Measurements from ENCODE around the gene MYO1B. TPM values are rescaled to one million over a fixed set of nuclear protein-coding genes. Genes with fewer than 3 reads are reported as not detected.

MYO1B gene
- total RNA-seq, 1 donor from 2014 or later: 18.9 TPM

- intact Hi-C loops (cut with DNase I): no loop called here
- DNase-seq (ENCODE audit: missing footprints): no peak
- ATAC-seq: no peak
These were observed 88.7 kb downstream of the MYO1B start for GRCh38 chr2:191333911-191334357.

DNA sequence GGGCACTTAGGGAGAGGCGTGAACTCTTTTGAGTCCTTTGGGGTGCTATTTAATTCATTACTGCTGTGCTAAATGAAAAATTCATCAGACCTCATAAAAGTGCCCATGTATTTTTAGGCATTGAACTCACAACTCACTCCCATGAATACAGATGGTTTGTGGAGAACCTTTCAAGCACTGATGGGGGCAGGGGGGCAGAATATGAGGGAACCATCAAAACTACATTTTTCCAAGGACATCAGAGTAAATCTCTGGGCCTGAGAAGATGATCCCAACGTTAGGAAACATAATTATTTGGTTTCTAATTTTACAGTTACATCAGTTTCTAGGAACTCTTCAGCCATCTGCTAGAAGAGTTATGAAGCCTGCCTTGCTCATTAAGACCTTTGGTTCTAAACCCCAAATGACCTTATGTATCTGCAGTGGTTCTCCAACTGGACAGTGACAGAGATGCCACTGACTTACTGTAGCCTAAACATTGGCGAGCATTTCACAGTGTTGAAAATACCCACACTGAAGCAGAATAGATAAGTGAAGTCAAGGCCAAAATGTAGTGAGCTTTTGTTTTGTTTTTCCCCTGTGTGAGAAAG is 90.8 kb downstream of the MYO1B start:
- no peak for DNase-seq (ENCODE audit: missing footprints)
- ATAC-seq: peak; percentile 59
- intact Hi-C loops (cut with DNase I): no loop called here

DNA sequence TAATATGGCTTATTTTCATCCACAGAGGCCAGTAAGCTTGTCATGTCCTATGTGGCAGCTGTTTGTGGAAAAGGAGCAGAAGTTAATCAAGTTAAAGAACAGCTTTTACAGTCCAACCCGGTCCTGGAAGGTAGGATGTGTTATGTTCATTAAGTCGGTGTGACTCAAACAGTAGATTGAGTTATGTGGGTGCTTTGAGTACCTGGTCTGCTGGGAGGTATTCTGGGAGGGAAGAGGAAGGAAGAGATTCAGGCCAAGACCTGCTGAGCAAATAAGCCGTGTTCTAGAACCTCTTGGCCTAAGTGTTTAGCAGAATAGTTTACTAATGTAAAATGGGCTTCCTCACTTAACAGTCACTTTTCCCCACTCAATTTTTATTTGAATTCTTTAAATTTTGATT is 96.2 kb downstream of the MYO1B start:
- intact Hi-C loops (cut with DNase I): no loop called here
- DNase-seq (ENCODE audit: missing footprints): no peak
- no peak for ATAC-seq

DNA sequence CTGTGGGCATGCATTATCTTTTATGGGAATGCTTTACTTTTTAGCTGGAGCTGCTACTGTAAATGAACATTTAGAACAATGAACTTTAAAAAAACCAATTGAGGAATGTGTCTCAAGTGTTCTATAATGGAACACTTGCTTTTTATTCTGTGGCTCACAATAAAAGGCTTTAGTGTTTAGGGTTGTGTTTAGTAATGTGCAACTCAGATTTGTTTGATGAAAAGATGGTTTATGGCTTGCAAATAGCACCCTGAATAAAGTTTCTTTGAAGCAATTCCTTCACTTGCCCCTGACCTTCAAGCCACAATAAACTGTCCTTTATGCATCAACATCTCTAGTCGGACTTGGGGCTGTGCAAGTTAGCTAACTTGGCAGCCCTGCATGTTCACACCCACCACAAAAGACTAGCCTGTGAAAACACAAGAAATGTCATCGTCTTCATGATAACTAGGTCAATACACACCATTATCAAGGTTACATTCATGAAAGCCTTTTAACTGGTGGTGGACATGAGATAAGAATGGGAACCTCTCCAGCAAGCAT is 98.7 kb downstream of the MYO1B start:
- DNase-seq (ENCODE audit: missing footprints): no peak
- no peak for ATAC-seq
- intact Hi-C loops (cut with DNase I): no loop called here

- ATAC-seq (no peak), DNase-seq (ENCODE audit: missing footprints) (no peak)
- intact Hi-C loops (cut with DNase I): no loop called here
These were observed 100.6 kb downstream of the MYO1B start for GRCh38 chr2:191345788-191346187.

- intact Hi-C loops (cut with DNase I): no loop called here
- ATAC-seq (no peak), DNase-seq (ENCODE audit: missing footprints) (no peak)
These were observed 102.0 kb downstream of the MYO1B start for GRCh38 chr2:191347154-191347553.

DNA sequence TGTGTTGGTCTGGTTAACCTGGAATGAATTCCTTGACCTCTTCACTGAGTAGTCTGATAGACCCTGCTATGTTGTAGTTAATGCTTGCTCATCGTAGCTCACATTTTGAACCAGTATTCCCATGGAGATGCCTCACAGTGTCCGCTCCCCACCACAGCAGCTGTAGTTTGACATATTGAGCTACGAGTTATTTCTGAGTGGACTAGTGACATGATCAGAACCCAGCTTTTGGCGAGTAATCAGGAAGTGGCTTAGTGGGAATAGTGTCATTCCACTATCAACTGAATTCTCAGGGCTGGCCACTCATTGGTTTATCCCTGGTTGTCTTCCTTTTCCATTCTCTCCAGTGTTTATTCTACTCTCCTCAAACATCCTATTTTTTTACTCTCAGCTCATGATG is 102.7 kb downstream of the MYO1B start:
- DNase-seq (ENCODE audit: missing footprints) (no peak), ATAC-seq (no peak)
- intact Hi-C loops (cut with DNase I): no loop called here

DNA sequence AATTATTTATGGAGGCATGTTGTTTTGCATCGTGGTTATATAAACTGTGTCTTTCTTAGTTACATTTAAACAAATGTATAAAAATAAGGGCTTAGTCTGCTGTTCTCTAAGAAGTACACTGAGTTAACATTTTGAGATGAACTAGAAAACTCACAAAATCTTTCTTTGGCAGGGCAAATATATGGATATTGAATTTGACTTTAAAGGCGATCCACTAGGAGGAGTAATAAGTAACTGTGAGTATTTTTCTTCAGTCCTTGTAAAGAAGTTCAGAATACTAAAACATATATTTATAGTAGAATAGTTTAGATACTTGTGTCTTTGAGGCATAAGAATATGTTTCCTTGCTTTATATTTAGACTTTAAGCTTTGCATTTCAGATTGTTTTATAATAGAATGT is 104.8 kb downstream of the MYO1B start:
- intact Hi-C loops (cut with DNase I): no loop called here
- DNase-seq (ENCODE audit: missing footprints) (no peak), ATAC-seq (no peak)

DNA sequence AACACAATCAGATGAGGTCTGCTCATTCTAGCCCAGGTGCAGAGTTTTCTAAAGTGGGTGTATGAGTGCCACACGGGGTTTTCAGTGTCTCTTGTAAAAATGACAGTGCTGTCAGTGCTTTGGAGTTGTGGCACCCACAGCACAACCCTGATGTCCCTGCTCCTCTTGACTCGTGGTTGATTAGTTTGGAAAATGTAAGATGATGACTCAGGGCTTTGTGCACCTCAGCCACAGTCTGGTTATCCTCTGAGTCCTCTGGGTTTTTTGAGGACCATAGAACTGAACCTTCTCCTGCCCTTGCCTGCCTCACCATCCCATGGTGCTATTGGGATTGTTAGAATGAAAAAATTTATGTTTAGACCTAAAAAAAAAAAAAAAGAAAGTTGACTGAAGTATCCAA is 105.6 kb downstream of the MYO1B start:
- intact Hi-C loops (cut with DNase I): no loop called here
- DNase-seq (ENCODE audit: missing footprints) (no peak), ATAC-seq (no peak)

DNA sequence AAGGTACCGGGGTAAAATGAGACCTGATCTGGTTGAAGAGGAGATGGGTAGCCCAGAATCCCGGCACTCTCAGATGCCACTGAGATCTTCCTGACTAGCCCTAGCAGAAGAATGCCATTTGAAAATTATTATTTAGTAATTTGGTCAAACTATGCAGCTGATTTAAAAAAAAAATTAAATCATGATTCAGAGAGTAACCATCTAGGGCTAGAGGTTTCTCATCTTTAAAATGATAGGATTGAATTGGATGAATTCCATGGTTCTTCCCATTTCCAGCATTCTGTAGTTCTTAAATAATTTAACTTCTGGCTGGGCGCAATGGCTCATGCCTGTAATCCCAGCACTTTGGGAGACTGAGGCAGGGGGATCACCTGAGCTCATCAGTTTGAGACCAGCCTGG is 106.1 kb downstream of the MYO1B start:
- no peak for ATAC-seq
- intact Hi-C loops (cut with DNase I): no loop called here
- DNase-seq (ENCODE audit: missing footprints): no peak

- intact Hi-C loops (cut with DNase I): no loop called here
- DNase-seq (ENCODE audit: missing footprints): no peak
- no peak for ATAC-seq
These were observed 106.7 kb downstream of the MYO1B start for GRCh38 chr2:191351921-191352320.

- intact Hi-C loops (cut with DNase I): no loop called here
- no peak for ATAC-seq
- no peak for DNase-seq (ENCODE audit: missing footprints)
These were observed 107.3 kb downstream of the MYO1B start for GRCh38 chr2:191352536-191352935.

DNA sequence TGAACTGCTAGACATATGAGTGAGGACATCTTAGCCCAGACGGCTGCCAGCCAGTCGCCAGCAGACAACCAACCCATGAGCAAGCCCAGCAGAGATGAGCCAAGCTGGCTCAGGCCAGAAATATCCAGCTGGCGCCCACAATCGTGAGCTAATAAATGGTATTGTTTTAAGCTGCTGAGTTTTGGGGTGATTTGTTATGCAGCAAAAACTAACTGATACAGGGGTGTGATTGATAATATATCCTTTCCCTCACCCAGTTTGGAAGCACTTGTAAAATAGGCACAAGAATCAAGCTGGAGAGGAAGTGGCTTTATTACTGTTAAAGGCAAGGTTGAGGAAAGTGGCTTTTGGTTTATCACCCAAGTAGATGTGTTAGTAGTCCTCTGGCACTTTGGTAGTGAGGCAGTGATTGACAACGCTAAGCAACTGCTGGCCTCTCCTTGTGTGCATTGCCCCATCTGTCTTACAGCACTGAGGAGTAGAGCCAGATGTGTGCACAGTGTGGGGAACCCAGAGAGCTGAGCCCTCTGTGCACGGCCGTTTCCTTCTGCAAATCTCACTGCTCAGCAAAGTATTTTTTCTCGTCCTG is 110.1 kb downstream of the MYO1B start:
- ATAC-seq: no peak
- no peak for DNase-seq (ENCODE audit: missing footprints)
- intact Hi-C loops (cut with DNase I): no loop called here

DNA sequence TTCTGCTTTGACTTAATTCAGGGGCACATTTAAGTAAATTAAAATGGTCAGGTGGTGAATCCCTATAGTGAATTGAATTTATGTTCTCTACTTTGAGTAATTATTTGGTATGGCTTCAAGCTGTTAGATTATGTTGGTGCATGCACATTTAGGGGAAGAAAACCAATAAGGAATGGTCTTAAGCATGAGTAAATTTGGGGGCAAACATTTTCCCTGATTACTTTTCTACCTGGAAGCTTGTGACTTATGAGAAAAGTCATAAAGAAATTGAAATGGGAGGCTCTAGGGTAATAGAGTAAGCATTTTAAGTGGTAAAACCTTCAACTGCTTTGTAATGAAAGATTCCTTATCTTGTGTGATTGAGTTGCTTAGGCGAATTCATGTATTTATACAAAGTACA is 112.5 kb downstream of the MYO1B start:
- ATAC-seq (no peak), DNase-seq (ENCODE audit: missing footprints) (no peak)
- intact Hi-C loops (cut with DNase I): no loop called here

GRCh38 chr2:191358325-191359025 is 113.3 kb downstream of the MYO1B start:
- intact Hi-C loops (cut with DNase I): no loop called here
- peak; percentile 95 for ATAC-seq
- no peak for DNase-seq (ENCODE audit: missing footprints)

- ATAC-seq: no peak
- intact Hi-C loops (cut with DNase I): no loop called here
- no peak for DNase-seq (ENCODE audit: missing footprints)
These were observed 113.9 kb downstream of the MYO1B start for GRCh38 chr2:191359133-191359532.

- intact Hi-C loops (cut with DNase I): no loop called here
- ATAC-seq (no peak), DNase-seq (ENCODE audit: missing footprints) (no peak)
These were observed 115.7 kb downstream of the MYO1B start for GRCh38 chr2:191360918-191361317.

- DNase-seq (ENCODE audit: missing footprints): no peak
- intact Hi-C loops (cut with DNase I): no loop called here
- ATAC-seq: no peak
These were observed 117.6 kb downstream of the MYO1B start for GRCh38 chr2:191362841-191363240.

- ATAC-seq (no peak), DNase-seq (ENCODE audit: missing footprints) (no peak)
- intact Hi-C loops (cut with DNase I): no loop called here
These were observed 118.1 kb downstream of the MYO1B start for GRCh38 chr2:191363267-191363666.

- intact Hi-C loops (cut with DNase I): no loop called here
- no peak for ATAC-seq
- DNase-seq (ENCODE audit: missing footprints): no peak
These were observed 119.9 kb downstream of the MYO1B start for GRCh38 chr2:191365089-191365488.

Measured in Right ventricle myocardium inferior (tissue), 1 donor.